Osteoblast (primary cell): ENCODE measurements around the gene SLC6A4. TPM values are rescaled to one million over a fixed set of nuclear protein-coding genes. Genes with fewer than 3 reads are reported as not detected.
"Not testable (repeated sequence)": the region's sequence is repeated elsewhere in the genome, so short reads cannot be mapped to it uniquely, and the experiment has no call there.

ENCODE experiments used
- DNase-seq: peaks from one replicate; pipeline ENCODE4 v3.0.0; 2011; ENCODE audit warnings: low spot score, mixed read lengths; ENCODE audit not compliant: insufficient read length; ENCODE audit errors: missing footprints
- H2AFZ ChIP-seq: 2 replicates; pipeline ENCODE4 v1.6.0; 2011; ENCODE audit warnings: mild to moderate bottlenecking, low read length
- H3K27ac ChIP-seq: 2 replicates; pipeline ENCODE4 v1.5.1; 2011; ENCODE audit warnings: mild to moderate bottlenecking, low read depth, low read length, moderate library complexity
- H3K27me3 ChIP-seq: 2 replicates; pipeline ENCODE4 v1.6.0; 2012; ENCODE audit warnings: mild to moderate bottlenecking, control low read depth, inconsistent platforms, low read length, moderate library complexity; ENCODE audit not compliant: insufficient read depth
- H3K36me3 ChIP-seq: 2 replicates; pipeline ENCODE4 v1.5.1; 2011; ENCODE audit warnings: mild to moderate bottlenecking, low read length, control low read depth, moderate library complexity; ENCODE audit not compliant: insufficient read depth
- H3K4me1 ChIP-seq: 2 replicates; pipeline ENCODE4 v1.5.1; 2011; ENCODE audit warnings: mild to moderate bottlenecking, low read length, control low read depth, moderate library complexity; ENCODE audit not compliant: insufficient read depth
- H3K4me2 ChIP-seq: 2 replicates; pipeline ENCODE4 v1.6.0; 2011; ENCODE audit warnings: mild to moderate bottlenecking, low read length; ENCODE audit not compliant: insufficient read depth
- H3K4me3 ChIP-seq: fragments of 200-600 bp; sonication (generic); 3 replicates; pipeline ENCODE4 v1.5.1; 2012; ENCODE audit warnings: mild to moderate bottlenecking, low read length, inconsistent platforms; ENCODE audit not compliant: insufficient read depth
- H3K79me2 ChIP-seq: 2 replicates; pipeline ENCODE4 v1.6.0; 2012; ENCODE audit warnings: mild to moderate bottlenecking, low read length, control low read depth, inconsistent platforms; ENCODE audit not compliant: insufficient read depth
- H3K9me3 ChIP-seq: 2 replicates; pipeline ENCODE4 v1.5.1; 2011; ENCODE audit warnings: low read depth, low read length, control low read depth
- H4K20me1 ChIP-seq: 2 replicates; pipeline ENCODE4 v1.6.0; 2012; ENCODE audit warnings: mild to moderate bottlenecking, low read length, control low read depth; ENCODE audit not compliant: insufficient read depth
- CTCF ChIP-seq: IDR thresholded peaks from 2 replicates; pipeline ENCODE4 v1.5.1; 2011; ENCODE audit warnings: mild to moderate bottlenecking, low read depth, low read length, moderate library complexity; ENCODE audit errors: extremely low read depth
- total RNA-seq: library from RNA; depleted of rRNA; stranded (reverse); fragments of >200 nt; gene quantifications from 2 replicates; pipeline ENCODE4 v1.2.3, GENCODE V29; 2012

The SLC6A4 gene
- total RNA-seq, 1 donor = 0.36 TPM

- Histone ChIP-seq H3K36me3 (peaks cover 24% of the 10 kb centered on the region), H3K27me3 (no peaks in the 10 kb centered on the region), H3K9me3 (no peaks in the 10 kb centered on the region), H3K79me2 (peaks cover 94% of the 10 kb centered on the region), H3K4me2 (no peak overlapping the region), H3K4me1 (no peaks in the 10 kb centered on the region), H3K4me3 (no peak overlapping the region), H4K20me1 (peaks cover 21% of the 10 kb centered on the region), H2AFZ (no peak overlapping the region), H3K27ac (no peak overlapping the region)
- TF ChIP-seq CTCF = no peak
- DNase-seq = no peak
Measured at GRCh38 chr17:30155389-30155788, 80.1 kb downstream of the SLC6A4 start.

- Histone ChIP-seq H3K9me3 (no peaks in the 10 kb centered on the region), H4K20me1 (peaks cover 21% of the 10 kb centered on the region), H3K79me2 (peaks cover 88% of the 10 kb centered on the region), H3K36me3 (peaks cover 17% of the 10 kb centered on the region), H3K4me1 (no peaks in the 10 kb centered on the region), H2AFZ (no peak overlapping the region), H3K27ac (no peak overlapping the region), H3K27me3 (no peaks in the 10 kb centered on the region), H3K4me2 (no peak overlapping the region), H3K4me3 (no peak overlapping the region)
- no peak for DNase-seq
- no peak for TF ChIP-seq CTCF
Measured at GRCh38 chr17:30153463-30153862, 82.0 kb downstream of the SLC6A4 start.

GRCh38 chr17:30151471-30151870 is 84.0 kb downstream of the SLC6A4 start:
- Histone ChIP-seq H3K36me3 (peaks cover 17% of the 10 kb centered on the region), H4K20me1 (peaks cover 16% of the 10 kb centered on the region), H3K27me3 (no peaks in the 10 kb centered on the region), H3K4me2 (no peak overlapping the region), H3K79me2 (peaks cover 87% of the 10 kb centered on the region), H3K4me1 (no peaks in the 10 kb centered on the region), H3K9me3 (no peaks in the 10 kb centered on the region), H3K27ac (no peak overlapping the region), H2AFZ (no peak overlapping the region), H3K4me3 (no peak overlapping the region)
- no peak for DNase-seq
- TF ChIP-seq CTCF = no peak

GRCh38 chr17:30148376-30148775 is 87.1 kb downstream of the SLC6A4 start:
- TF ChIP-seq CTCF = no peak
- H2AFZ ChIP-seq = no peak overlapping the region
- DNase-seq = no peak
- H3K4me2 ChIP-seq = no peak overlapping the region
- H3K27ac ChIP-seq = no peak overlapping the region
- H3K4me1 ChIP-seq = no peaks in the 10 kb centered on the region
- H3K4me3 ChIP-seq = no peak overlapping the region
- peaks cover 88% of the 10 kb centered on the region for H3K79me2 ChIP-seq
- H3K27me3 ChIP-seq = no peaks in the 10 kb centered on the region
- H3K36me3 ChIP-seq = peaks cover 13% of the 10 kb centered on the region
- no peaks in the 10 kb centered on the region for H3K9me3 ChIP-seq
- H4K20me1 ChIP-seq = peaks cover 29% of the 10 kb centered on the region

- H3K4me3 ChIP-seq, H3K27me3 ChIP-seq, H3K4me2 ChIP-seq, H2AFZ ChIP-seq, H3K9me3 ChIP-seq, H3K27ac ChIP-seq, H3K4me1 ChIP-seq, DNase-seq: not testable (repeated sequence)
- H4K20me1 ChIP-seq = peaks cover 33% of the 10 kb centered on the region
- H3K36me3 ChIP-seq = peaks cover 13% of the 10 kb centered on the region
- peaks cover 88% of the 10 kb centered on the region for H3K79me2 ChIP-seq
Measured at GRCh38 chr17:30147860-30148259, 87.6 kb downstream of the SLC6A4 start.
